Measurements from ENCODE around the gene PLS1. TPM values are rescaled to one million over a fixed set of nuclear protein-coding genes. Genes with fewer than 3 reads are reported as not detected.
"Not testable (repeated sequence)": the region's sequence is repeated elsewhere in the genome, so short reads cannot be mapped to it uniquely, and the experiment has no call there.

The PLS1 gene
- total and polyA plus RNA-seq, 9 donors: 0.27 to 5.0 (median 0.57) TPM

DNA sequence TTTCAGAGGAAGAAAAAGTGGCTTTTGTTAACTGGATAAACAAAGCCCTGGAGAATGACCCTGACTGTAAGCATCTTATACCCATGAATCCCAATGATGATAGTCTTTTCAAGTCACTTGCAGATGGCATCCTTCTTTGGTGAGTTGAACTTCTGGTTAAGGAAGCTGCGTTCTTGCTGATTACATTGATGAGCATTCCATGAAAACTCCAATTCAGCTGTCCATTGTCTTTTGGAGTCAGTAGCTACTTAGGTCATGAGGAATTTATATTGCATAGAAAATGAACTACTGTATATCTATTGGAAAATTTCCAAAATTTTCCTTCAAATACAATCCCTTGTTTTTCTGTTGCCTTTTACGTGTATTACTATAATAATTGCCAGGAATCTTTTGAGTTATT is 80.0 kb downstream of the PLS1 start:
- no peaks in the 10 kb centered on the region for H3K36me3 ChIP-seq (ENCODE audit: control insufficient read depth, insufficient read depth, low read length)
- no peak overlapping the region for H3K4me3 ChIP-seq (ENCODE audit: low read length)
- whole genome bisulfite sequencing (ENCODE audit: insufficient coverage): no CpG with 5 or more reads among the region's 2 CpGs
- DNase-seq: no peak
- H3K9me3 ChIP-seq (replicated peaks; ENCODE audit: control insufficient read depth, low read depth, low read length): no peaks in the 10 kb centered on the region
- H3K4me1 ChIP-seq (ENCODE audit: control insufficient read depth, insufficient read depth, low read length): no peaks in the 10 kb centered on the region
- no peaks in the 10 kb centered on the region for H3K27me3 ChIP-seq (ENCODE audit: control insufficient read depth, insufficient read depth, low read length)
- no peak overlapping the region for H3K27ac ChIP-seq (ENCODE audit: low read length)

DNA sequence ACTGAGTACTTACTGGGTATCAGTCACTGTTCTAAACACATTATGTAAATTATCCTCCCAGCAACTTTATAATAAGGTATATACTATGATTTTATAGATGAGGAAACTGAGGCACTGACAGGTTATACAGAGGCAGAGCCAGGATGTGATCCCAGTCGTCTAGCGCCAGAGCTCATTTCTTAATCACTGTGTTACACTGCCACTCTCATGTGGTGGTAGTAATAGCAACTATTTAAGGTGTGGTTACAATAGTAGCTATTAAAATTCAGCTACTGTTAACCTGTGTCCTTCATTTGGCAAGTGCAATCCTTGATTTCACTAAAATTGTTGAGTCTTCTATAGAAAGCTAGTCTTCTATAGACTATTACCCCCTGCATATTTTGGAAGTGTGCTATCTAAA is 84.5 kb downstream of the PLS1 start:
- no peaks in the 10 kb centered on the region for H3K36me3 ChIP-seq (ENCODE audit: control insufficient read depth, insufficient read depth, low read length)
- no peaks in the 10 kb centered on the region for H3K9me3 ChIP-seq (replicated peaks; ENCODE audit: control insufficient read depth, low read depth, low read length)
- no CpG with 5 or more reads among the region's 2 CpGs for WGBS (ENCODE audit: insufficient coverage)
- H3K4me3 ChIP-seq (ENCODE audit: low read length): no peak overlapping the region
- H3K27me3 ChIP-seq (ENCODE audit: control insufficient read depth, insufficient read depth, low read length): no peaks in the 10 kb centered on the region
- H3K4me1 ChIP-seq (ENCODE audit: control insufficient read depth, insufficient read depth, low read length): no peaks in the 10 kb centered on the region
- no peak overlapping the region for H3K27ac ChIP-seq (ENCODE audit: low read length)
- no peak for DNase-seq

DNA sequence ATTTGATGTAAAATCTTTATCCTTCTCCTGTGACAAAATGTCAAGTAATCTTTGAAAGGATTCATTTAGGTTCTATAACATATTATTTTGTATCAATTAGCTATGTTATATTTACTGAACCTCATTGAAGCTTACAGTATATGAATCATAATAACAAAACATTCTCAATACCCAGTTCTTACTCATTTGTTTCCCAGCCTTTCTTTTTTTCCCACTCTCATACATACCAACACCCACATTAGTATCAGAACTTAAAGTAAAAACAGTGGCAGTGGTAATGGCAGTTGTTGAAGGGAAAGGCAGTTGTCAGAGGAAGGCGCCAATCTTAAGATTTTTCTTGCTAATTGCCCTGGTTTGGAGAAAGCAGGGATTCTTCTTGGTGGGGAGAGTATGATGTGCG is 94.4 kb downstream of the PLS1 start:
- Histone ChIP-seq H3K36me3 (ENCODE audit: control insufficient read depth, insufficient read depth, low read length) (no peaks in the 10 kb centered on the region), H3K4me1 (ENCODE audit: control insufficient read depth, insufficient read depth, low read length) (no peaks in the 10 kb centered on the region), H3K27ac (ENCODE audit: low read length) (no peak overlapping the region), H3K9me3 (replicated peaks; ENCODE audit: control insufficient read depth, low read depth, low read length) (no peaks in the 10 kb centered on the region), H3K4me3 (ENCODE audit: low read length) (no peak overlapping the region), H3K27me3 (ENCODE audit: control insufficient read depth, insufficient read depth, low read length) (no peaks in the 10 kb centered on the region)
- WGBS (ENCODE audit: insufficient coverage): no CpG with 5 or more reads among the region's 2 CpGs
- no peak for DNase-seq

DNA sequence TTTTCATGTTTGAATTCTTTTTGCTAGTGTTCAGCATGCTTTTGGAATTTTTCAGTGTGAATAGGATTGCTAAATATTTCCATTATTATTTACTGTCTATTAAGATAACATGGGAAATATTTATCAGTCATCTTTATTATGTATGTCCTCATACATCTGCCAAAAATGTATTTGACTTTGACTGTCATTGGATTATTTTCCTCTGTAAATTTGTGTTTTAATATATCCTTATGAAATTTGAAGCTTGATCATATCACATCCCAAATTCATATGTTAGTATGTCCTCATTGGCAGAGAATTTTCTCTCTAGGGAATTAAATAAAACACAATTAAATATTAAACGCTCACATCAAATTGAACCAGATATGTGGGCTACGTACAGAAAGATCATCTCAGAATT is 95.3 kb downstream of the PLS1 start:
- Histone ChIP-seq H3K9me3 (replicated peaks; ENCODE audit: control insufficient read depth, low read depth, low read length) (no peaks in the 10 kb centered on the region), H3K27ac (ENCODE audit: low read length) (no peak overlapping the region), H3K27me3 (ENCODE audit: control insufficient read depth, insufficient read depth, low read length) (no peaks in the 10 kb centered on the region), H3K36me3 (ENCODE audit: control insufficient read depth, insufficient read depth, low read length) (no peaks in the 10 kb centered on the region), H3K4me3 (ENCODE audit: low read length) (no peak overlapping the region), H3K4me1 (ENCODE audit: control insufficient read depth, insufficient read depth, low read length) (no peaks in the 10 kb centered on the region)
- no CpG with 5 or more reads among the region's 2 CpGs for WGBS (ENCODE audit: insufficient coverage)
- no peak for DNase-seq

DNA sequence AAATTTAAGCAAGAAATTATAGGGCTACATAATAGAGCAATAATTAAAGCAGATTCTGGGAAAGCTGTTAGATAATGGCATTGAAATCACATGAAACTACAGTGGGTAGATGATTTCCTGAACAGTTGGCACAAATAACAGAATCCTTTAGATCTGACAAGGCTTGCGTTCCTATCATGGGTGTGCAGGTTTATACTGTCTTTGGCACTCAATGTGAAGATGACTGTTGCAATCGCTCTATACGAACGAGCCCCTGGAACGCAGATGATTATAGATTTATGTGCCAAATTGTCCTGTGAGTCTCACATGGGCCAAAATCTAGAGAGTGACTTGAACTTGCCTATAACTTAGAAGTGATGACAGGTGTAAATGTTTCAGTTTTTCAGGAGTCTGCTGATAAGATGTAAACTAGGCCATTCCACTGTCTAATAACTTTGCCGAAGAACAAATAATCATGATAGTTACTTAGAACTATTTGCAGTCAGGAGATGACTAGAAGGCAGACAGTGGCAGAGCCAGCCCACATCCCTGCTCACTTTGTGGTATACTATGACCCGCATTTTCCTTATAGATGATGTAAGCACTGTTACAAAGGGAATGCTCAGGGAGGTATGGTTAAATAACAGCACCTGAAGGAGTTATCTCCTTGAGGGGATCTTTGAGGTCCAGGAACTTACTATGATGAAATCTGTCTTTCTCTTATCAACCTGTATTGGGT is 97.1 kb downstream of the PLS1 start:
- H3K4me3 ChIP-seq (ENCODE audit: low read length): no peak overlapping the region
- no peak for DNase-seq
- 79% methylated on average over 5 of the region's 7 CpGs for WGBS (ENCODE audit: insufficient coverage)

DNA sequence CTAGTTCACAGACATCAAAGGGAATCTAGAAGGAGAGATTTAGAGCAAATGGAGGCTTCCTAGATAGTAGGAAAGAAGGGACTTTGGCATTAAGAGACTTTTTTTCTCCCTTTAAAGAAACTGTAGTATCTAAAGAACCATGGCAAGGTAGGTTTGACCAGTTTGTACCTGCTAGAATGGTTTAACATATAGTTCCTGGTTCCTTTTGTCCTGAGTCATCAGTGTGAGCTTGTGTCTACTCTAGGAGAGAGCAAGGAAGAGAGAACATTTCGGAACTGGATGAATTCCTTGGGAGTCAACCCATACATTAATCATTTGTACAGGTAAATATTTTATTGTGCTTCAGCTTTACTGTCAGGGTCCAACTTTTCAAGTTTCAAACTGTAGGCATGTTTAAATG is 98.0 kb downstream of the PLS1 start:
- no CpG with 5 or more reads among the region's 1 CpG for WGBS (ENCODE audit: insufficient coverage)
- Histone ChIP-seq H3K4me3 (ENCODE audit: low read length) (no peak overlapping the region), H3K27ac (ENCODE audit: low read length) (no peak overlapping the region), H3K36me3 (ENCODE audit: control insufficient read depth, insufficient read depth, low read length) (no peaks in the 10 kb centered on the region), H3K27me3 (ENCODE audit: control insufficient read depth, insufficient read depth, low read length) (no peaks in the 10 kb centered on the region), H3K4me1 (ENCODE audit: control insufficient read depth, insufficient read depth, low read length) (no peaks in the 10 kb centered on the region), H3K9me3 (replicated peaks; ENCODE audit: control insufficient read depth, low read depth, low read length) (no peaks in the 10 kb centered on the region)
- no peak for DNase-seq

More for the DNA sequence above, 97.1 kb downstream of the PLS1 start:
- Histone ChIP-seq H3K9me3 (replicated peaks; ENCODE audit: control insufficient read depth, low read depth, low read length) (no peaks in the 10 kb centered on the region), H3K36me3 (ENCODE audit: control insufficient read depth, insufficient read depth, low read length) (no peaks in the 10 kb centered on the region), H3K27me3 (ENCODE audit: control insufficient read depth, insufficient read depth, low read length) (no peaks in the 10 kb centered on the region), H3K27ac (ENCODE audit: low read length) (no peak overlapping the region), H3K4me1 (ENCODE audit: control insufficient read depth, insufficient read depth, low read length) (no peaks in the 10 kb centered on the region)

DNA sequence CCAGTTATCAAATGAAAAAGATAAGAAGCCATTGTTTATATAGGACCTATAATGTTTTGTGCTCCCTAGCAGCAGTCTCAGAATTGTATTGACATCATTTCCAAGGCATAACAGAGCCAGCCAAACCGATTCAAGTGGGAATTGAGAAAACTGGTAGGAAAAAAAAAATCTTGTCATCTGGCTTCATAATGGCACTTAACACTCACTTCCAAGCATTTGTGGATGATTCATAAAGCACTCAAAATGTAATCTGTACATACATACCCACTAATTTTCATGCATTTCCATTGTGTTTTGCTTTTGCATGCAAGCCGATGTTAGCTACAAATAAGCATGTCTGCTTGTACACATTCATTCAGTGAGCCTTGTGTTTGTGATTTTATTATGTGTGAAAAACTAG is 109.0 kb downstream of the PLS1 start:
- WGBS (ENCODE audit: insufficient coverage): no CpG with 5 or more reads among the region's 2 CpGs
- Histone ChIP-seq H3K4me3 (ENCODE audit: low read length) (no peak overlapping the region), H3K36me3 (ENCODE audit: control insufficient read depth, insufficient read depth, low read length) (no peaks in the 10 kb centered on the region), H3K9me3 (replicated peaks; ENCODE audit: control insufficient read depth, low read depth, low read length) (no peaks in the 10 kb centered on the region), H3K4me1 (ENCODE audit: control insufficient read depth, insufficient read depth, low read length) (no peaks in the 10 kb centered on the region), H3K27ac (ENCODE audit: low read length) (no peak overlapping the region), H3K27me3 (ENCODE audit: control insufficient read depth, insufficient read depth, low read length) (no peaks in the 10 kb centered on the region)
- peak; percentile 46 for DNase-seq

DNA sequence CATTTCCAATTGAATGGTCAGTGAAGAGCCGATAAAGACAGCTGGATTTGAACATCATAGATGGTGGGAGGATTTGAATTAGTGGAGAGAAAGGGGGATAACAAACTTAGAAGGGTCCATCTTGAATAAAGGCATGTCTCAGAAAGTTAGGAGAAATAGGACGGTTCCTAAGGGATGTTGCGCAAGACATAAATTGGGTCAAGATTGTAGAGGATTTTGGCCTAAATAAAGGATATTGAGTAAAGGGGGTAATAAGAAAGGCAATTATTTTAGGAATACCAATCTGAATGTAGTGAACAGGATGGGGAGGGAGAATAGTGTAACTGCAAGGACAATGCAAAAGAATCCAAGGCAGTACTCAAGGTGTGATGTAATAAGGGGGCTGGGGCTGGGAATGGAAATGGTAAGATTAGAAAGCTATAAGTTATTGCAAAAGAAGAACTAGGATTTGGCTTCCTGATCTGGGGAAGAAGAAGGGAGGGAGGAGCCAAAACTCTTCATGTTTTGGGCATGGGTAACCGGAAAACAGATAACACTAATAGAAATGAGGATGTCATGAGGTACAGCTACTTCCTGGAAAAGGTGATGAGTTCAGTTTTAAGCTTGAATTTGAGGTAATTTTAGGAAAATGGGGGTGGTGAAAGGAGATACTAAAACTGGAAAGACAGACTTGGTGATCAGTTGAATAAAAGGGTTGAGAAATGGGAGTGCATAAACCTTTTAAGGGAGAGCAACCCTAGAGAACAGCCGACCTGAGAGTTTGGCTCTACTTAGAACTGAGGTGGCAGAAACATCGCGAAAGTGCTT is 110.3 kb downstream of the PLS1 start:
- Histone ChIP-seq H3K4me3 (ENCODE audit: low read length) (no peak overlapping the region), H3K27ac (ENCODE audit: low read length) (no peak overlapping the region)
- WGBS (ENCODE audit: insufficient coverage): 84% methylated on average over 7 of the region's 7 CpGs

DNA sequence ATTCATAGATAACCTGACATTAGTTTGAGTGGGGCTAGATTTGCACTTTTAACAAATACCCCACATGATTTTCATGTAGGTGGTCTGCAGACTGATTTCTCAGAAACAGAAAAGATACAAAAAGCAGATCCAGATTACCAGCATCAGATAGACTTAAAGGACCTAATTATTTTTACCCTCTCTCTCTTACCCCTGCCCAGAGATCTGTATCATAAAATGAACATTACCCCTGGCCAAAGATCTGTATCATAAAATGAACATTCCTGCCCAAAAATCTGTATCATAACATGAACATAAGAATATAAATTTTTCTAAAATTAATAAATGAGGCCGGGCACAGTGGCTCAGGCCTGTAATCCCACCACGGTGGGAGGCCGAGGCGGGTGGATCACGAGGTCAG is 113.0 kb downstream of the PLS1 start:
- no CpG with 5 or more reads among the region's 5 CpGs for WGBS (ENCODE audit: insufficient coverage)
- DNase-seq: no peak
- H3K4me3 ChIP-seq (ENCODE audit: low read length): no peak overlapping the region

More for the DNA sequence above, 110.3 kb downstream of the PLS1 start:
- no peaks in the 10 kb centered on the region for H3K36me3 ChIP-seq (ENCODE audit: control insufficient read depth, insufficient read depth, low read length)
- H3K4me1 ChIP-seq (ENCODE audit: control insufficient read depth, insufficient read depth, low read length): no peaks in the 10 kb centered on the region
- H3K9me3 ChIP-seq (replicated peaks; ENCODE audit: control insufficient read depth, low read depth, low read length): no peaks in the 10 kb centered on the region
- DNase-seq: no peak
- no peaks in the 10 kb centered on the region for H3K27me3 ChIP-seq (ENCODE audit: control insufficient read depth, insufficient read depth, low read length)

DNA sequence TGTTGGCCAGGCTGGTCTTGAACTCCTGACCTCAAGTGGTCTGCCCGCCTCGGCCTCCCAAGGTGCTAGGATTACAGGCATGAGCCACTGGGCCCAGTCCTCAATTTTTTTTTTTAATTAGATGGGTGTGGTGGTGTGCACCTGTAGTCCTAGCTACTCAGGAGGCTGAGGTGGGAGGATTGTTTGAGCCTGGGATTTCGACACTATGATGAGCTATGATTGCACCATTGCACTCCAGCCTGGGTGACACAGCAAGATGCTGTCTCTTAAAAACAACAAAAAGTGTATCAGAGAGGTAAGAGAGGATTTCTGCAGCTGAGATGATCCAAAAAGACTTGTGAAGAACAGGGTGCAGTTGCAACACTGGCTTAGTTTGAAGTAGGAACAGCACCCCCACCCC is 118.7 kb downstream of the PLS1 start:
- H3K27me3 ChIP-seq (ENCODE audit: control insufficient read depth, insufficient read depth, low read length); H3K27ac ChIP-seq (ENCODE audit: low read length); H3K4me1 ChIP-seq (ENCODE audit: control insufficient read depth, insufficient read depth, low read length); H3K4me3 ChIP-seq (ENCODE audit: low read length); DNase-seq; H3K36me3 ChIP-seq (ENCODE audit: control insufficient read depth, insufficient read depth, low read length); H3K9me3 ChIP-seq (replicated peaks; ENCODE audit: control insufficient read depth, low read depth, low read length): not testable (repeated sequence)
- WGBS (ENCODE audit: insufficient coverage): 90% methylated on average over 3 of the region's 3 CpGs

More for the DNA sequence above, 113.0 kb downstream of the PLS1 start:
- Histone ChIP-seq H3K4me1 (ENCODE audit: control insufficient read depth, insufficient read depth, low read length) (no peaks in the 10 kb centered on the region), H3K9me3 (replicated peaks; ENCODE audit: control insufficient read depth, low read depth, low read length) (no peaks in the 10 kb centered on the region), H3K27ac (ENCODE audit: low read length) (no peak overlapping the region), H3K27me3 (ENCODE audit: control insufficient read depth, insufficient read depth, low read length) (no peaks in the 10 kb centered on the region), H3K36me3 (ENCODE audit: control insufficient read depth, insufficient read depth, low read length) (no peaks in the 10 kb centered on the region)

All from muscle of leg (tissue), 11 donors.